Activated B cell treated with CpG ODN at 0.5 μM for 24 hours (primary cell): ENCODE measurements around the gene NUP43. TPM values are rescaled to one million over a fixed set of nuclear protein-coding genes. Genes with fewer than 3 reads are reported as not detected.
A peak's percentile ranks its signal among the peaks of the same experiment; 100 is the strongest.
"Not testable (repeated sequence)": the region's sequence is repeated elsewhere in the genome, so short reads cannot be mapped to it uniquely, and the experiment has no call there.

Experiments
- ATAC-seq: fragments of 200-7000 bp; cut with Tn5 transposase; one replicate; pipeline ENCODE4 v1.10.0; 2021; ENCODE audit warnings: low read depth, mild to moderate bottlenecking, moderate library complexity
- CTCF ChIA-PET: fragments of 350-600 bp; sonication (Branson Sonifier 250); formaldehyde crosslinking; loops from one replicate; lab custom pipeline; 2021; ENCODE audit warnings: antibody characterized with exemption; lab: Charles Lee
- POLR2A ChIA-PET: fragments of 350-600 bp; sonication (Branson Sonifier 250); formaldehyde crosslinking; loops from one replicate; lab custom pipeline; 2021; ENCODE audit warnings: antibody characterized with exemption; lab: Charles Lee
- DNase-seq: peaks from one replicate; pipeline ENCODE4 v3.0.0; 2022
- H3K27ac Mint-ChIP-seq: one replicate; pipeline ENCODE4 v1.8.0; 2020; ENCODE audit warnings: mixed read lengths
- H3K27me3 Mint-ChIP-seq: one replicate; pipeline ENCODE4 v1.8.0; 2021; ENCODE audit warnings: mixed read lengths
- H3K36me3 Mint-ChIP-seq: one replicate; pipeline ENCODE4 v1.8.0; 2021; ENCODE audit warnings: low read depth, mixed read lengths
- H3K4me1 Mint-ChIP-seq: one replicate; pipeline ENCODE4 v1.8.0; 2021; ENCODE audit warnings: mixed read lengths
- H3K4me3 Mint-ChIP-seq: one replicate; pipeline ENCODE4 v1.8.0; 2020; ENCODE audit warnings: mild to moderate bottlenecking, mixed read lengths
- H3K9me3 Mint-ChIP-seq: one replicate; pipeline ENCODE4 v1.8.0; 2020; ENCODE audit warnings: mixed read lengths
- intact Hi-C: fragments of 100-400 bp; cut with micrococcal nuclease; formaldehyde crosslinking; loops from one replicate; pipeline ENCODE4 v1.15.1; 2024
- total RNA-seq: library from RNA; stranded (reverse); gene quantifications from 2 replicates; pipeline ENCODE4 v1.2.3, GENCODE V29; 2022
- TF ChIP-seq, protein P1 (sequence below): fragments of 200-600 bp; IDR thresholded peaks from one replicate; pipeline ENCODE4 v1.8.0; 2022; ENCODE audit warnings: antibody characterized with exemption, mild to moderate bottlenecking

Gene NUP43
- total RNA-seq, 1 donor from 2014 or later, result 50.4 TPM

GRCh38 chr6:149752600-149753373 lies 6.5 kb upstream of the NUP43 start:
- TF ChIP-seq, protein P1, sequence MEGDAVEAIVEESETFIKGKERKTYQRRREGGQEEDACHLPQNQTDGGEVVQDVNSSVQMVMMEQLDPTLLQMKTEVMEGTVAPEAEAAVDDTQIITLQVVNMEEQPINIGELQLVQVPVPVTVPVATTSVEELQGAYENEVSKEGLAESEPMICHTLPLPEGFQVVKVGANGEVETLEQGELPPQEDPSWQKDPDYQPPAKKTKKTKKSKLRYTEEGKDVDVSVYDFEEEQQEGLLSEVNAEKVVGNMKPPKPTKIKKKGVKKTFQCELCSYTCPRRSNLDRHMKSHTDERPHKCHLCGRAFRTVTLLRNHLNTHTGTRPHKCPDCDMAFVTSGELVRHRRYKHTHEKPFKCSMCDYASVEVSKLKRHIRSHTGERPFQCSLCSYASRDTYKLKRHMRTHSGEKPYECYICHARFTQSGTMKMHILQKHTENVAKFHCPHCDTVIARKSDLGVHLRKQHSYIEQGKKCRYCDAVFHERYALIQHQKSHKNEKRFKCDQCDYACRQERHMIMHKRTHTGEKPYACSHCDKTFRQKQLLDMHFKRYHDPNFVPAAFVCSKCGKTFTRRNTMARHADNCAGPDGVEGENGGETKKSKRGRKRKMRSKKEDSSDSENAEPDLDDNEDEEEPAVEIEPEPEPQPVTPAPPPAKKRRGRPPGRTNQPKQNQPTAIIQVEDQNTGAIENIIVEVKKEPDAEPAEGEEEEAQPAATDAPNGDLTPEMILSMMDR, result no peak
- DNase-seq (no peak), ATAC-seq (no peak)
- Mint-ChIP-seq H3K4me3 (no peak overlapping the region), H3K4me1 (peaks cover 20% of the 10 kb centered on the region), H3K9me3 (no peaks in the 10 kb centered on the region), H3K27ac (no peak overlapping the region), H3K36me3 (peaks cover 3% of the 10 kb centered on the region), H3K27me3 (no peaks in the 10 kb centered on the region)
- CTCF ChIA-PET, result interaction anchor here (0.7 kb wide), 1 partner anchor 317 kb away, joined by 3 read pairs; no protein-coding TSS in a partner anchor
- POLR2A ChIA-PET, result interaction anchor here (0.7 to 2.6 kb wide), 2 partner anchors 35 to 316 kb away, joined by 10 to 12 read pairs; partner anchors contain the start of gene LATS1
- intact Hi-C loops, result no loop called here

DNA sequence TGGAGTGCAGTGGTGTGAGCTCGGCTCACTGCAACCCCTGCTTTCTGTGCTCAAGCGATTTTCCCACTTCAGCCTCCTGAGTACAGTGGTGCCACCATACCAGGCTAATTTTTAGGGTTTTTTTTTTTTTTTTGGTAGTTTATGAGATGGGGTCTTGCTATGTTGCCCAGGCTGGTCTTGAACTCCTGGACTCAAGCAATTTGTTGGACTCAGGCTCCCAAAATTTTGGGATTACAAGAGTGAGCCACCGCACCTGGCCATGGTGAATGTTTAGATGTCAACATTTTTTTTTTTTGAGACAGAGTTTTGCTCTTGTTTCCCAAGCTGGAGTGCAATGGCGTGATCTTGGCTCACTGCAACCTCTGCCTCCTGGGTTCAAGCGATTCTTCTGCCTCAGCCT lies 5.6 kb upstream of the NUP43 start:
- CTCF ChIA-PET, H3K4me3 Mint-ChIP-seq, H3K27ac Mint-ChIP-seq, intact Hi-C loops, H3K27me3 Mint-ChIP-seq, ATAC-seq, H3K9me3 Mint-ChIP-seq, H3K36me3 Mint-ChIP-seq, DNase-seq: not testable (repeated sequence)
- H3K4me1 Mint-ChIP-seq, result peaks cover 23% of the 10 kb centered on the region
- POLR2A ChIA-PET, result interaction anchor here (0.7 to 2.6 kb wide), 3 partner anchors 34 to 315 kb away, joined by 5 to 12 read pairs (median 10); partner anchors contain the start of gene LATS1

DNA sequence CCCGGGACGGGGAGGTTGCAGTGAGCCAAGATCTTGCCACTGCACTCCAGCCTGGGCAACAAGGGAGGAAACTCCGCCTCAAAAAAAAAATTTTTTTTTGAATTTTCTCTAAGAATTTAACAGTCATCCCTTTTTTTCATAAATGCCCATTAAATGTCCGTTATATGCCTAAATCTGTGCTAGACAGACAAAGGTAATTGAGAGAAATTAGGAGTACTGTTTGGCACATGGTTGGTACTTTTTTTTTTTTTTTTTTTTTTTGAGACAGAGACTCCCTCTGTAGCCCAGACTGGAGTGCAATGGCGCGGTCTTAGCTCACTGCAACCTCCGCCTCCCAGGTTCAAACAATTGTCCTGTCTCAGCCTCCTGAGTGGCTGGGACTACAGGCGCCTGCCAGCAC lies 4.9 kb upstream of the NUP43 start:
- POLR2A ChIA-PET, result interaction anchor here (0.7 kb wide), 1 partner anchor 255 kb away, joined by 5 read pairs; no protein-coding TSS in a partner anchor
- no peaks in the 10 kb centered on the region for H3K27me3 Mint-ChIP-seq
- ATAC-seq, result no peak
- peaks cover 1% of the 10 kb centered on the region for H3K36me3 Mint-ChIP-seq
- H3K27ac Mint-ChIP-seq, result no peak overlapping the region
- H3K4me1 Mint-ChIP-seq, result peaks cover 30% of the 10 kb centered on the region
- H3K9me3 Mint-ChIP-seq, result no peaks in the 10 kb centered on the region
- peak overlapping the region; percentile 88 for H3K4me3 Mint-ChIP-seq
- intact Hi-C loops, result no loop called here
- CTCF ChIA-PET, result no interaction called here
- TF ChIP-seq, protein P1, result no peak
- no peak for DNase-seq

GRCh38 chr6:149750136-149750609 lies 3.8 kb upstream of the NUP43 start:
- no peaks in the 10 kb centered on the region for H3K27me3 Mint-ChIP-seq
- peaks cover 10% of the 10 kb centered on the region for H3K36me3 Mint-ChIP-seq
- H3K4me3 Mint-ChIP-seq, result peak overlapping the region; percentile 88
- DNase-seq (no peak), ATAC-seq (peak; percentile 9)
- peaks cover 32% of the 10 kb centered on the region for H3K4me1 Mint-ChIP-seq
- POLR2A ChIA-PET, result interaction anchor here (0.6 to 5.5 kb wide), 7 partner anchors 13 to 1507 kb away, joined by 3 to 55 read pairs (median 3); partner anchors contain the start of genes LATS1 and PPIL4
- intact Hi-C loops, result no loop called here
- CTCF ChIA-PET, result no interaction called here
- H3K27ac Mint-ChIP-seq, result peak overlapping the region; percentile 88
- TF ChIP-seq, protein P1, result no peak
- no peaks in the 10 kb centered on the region for H3K9me3 Mint-ChIP-seq

DNA sequence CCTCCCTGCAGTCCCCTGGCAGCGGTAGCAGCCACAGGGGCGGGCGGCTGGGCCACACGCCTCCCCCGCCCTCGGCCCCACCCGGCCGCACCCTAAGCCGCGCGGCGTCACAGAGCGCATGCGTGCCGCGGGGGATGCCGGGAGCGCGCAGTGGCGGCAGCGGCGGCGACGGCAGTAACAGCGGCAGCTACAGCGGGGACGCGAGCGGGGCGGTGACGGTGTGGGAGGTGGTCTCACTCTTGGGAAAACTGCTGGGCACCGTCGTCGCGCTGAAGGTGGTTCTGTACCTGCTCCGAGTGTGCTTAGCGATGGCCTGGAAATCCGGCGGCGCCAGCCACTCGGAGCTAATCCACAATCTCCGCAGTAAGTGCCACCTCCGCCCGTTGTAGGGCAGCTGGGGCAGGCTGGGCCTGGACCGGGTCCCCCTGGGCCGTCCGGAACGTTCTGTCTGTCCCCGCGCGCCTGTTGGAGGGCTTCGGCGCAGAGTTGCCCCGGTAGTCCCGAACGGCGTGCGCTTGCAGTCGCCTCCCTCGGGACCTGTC lies 3.3 kb upstream of the NUP43 start, which contains the start of gene PCMT1:
TSS of gene PCMT1 (plus strand) at position 148 of the 542 bp plus-strand sequence. CDS start at position 309, 161 bp downstream.
- Mint-ChIP-seq H3K36me3 (peaks cover 10% of the 10 kb centered on the region), H3K4me1 (peaks cover 29% of the 10 kb centered on the region), H3K27ac (peak within 1 kb of the TSS; percentile 88), H3K27me3 (no peaks in the 10 kb centered on the region), H3K9me3 (no peaks in the 10 kb centered on the region), H3K4me3 (peak within 1 kb of the TSS; percentile 88)
- DNase-seq (peak; percentile 97), ATAC-seq (peak; percentile 87)
- intact Hi-C loops, result loop anchor here (1.0 to 5.0 kb wide), 3 partner anchors 12 to 432 kb away; partner anchors contain the start of genes GINM1 and TAB2
- TF ChIP-seq, protein P1, result no peak
- ChIA-PET CTCF (no interaction called here), POLR2A (interaction anchor here (0.6 to 5.5 kb wide), 7 partner anchors 14 to 1506 kb away, joined by 3 to 55 read pairs (median 3); partner anchors contain the start of genes LATS1 and PPIL4)

DNA sequence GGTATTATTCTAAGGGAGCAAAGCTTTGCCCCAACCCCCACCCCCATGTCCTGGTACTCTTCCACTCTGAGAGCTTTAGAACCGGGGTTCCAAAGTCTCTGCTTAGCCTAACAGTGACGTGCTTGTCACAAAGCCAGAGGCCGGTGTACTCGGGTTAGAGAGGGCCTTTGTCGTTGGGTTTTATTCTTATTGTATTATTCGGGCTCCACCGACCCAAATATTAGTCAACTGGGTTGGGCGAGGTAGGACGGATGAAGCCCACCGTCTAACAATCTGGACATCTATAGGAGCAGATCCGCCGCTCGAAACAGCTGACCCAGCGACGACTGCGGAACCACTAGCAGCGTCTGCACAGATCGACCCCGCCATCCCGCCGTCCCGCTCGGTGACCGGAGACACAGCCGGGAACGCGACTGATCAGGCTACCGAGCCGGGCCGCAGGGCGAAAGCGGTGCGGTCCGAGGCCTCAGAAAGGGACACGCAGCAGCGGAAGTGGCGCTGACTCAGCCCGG lies 2.8 kb upstream of the NUP43 start:
- DNase-seq, H3K27me3 Mint-ChIP-seq, H3K9me3 Mint-ChIP-seq, CTCF ChIA-PET: not testable (repeated sequence)
- peaks cover 29% of the 10 kb centered on the region for H3K4me1 Mint-ChIP-seq
- peak overlapping the region; percentile 88 for H3K4me3 Mint-ChIP-seq
- POLR2A ChIA-PET, result interaction anchor here (0.7 to 5.5 kb wide), 4 partner anchors 32 to 742 kb away, joined by 3 to 55 read pairs (median 6); partner anchors contain the start of genes LATS1 and PPIL4
- peak; percentile 1 for ATAC-seq
- intact Hi-C loops, result loop anchor here (1.0 to 5.0 kb wide), 3 partner anchors 12 to 432 kb away; partner anchors contain the start of genes GINM1 and TAB2
- peak overlapping the region; percentile 88 for H3K27ac Mint-ChIP-seq
- H3K36me3 Mint-ChIP-seq, result peaks cover 10% of the 10 kb centered on the region

- CTCF ChIA-PET, H3K27me3 Mint-ChIP-seq, ATAC-seq, H3K9me3 Mint-ChIP-seq, DNase-seq: not testable (repeated sequence)
- peak overlapping the region; percentile 89 for H3K27ac Mint-ChIP-seq
- peak overlapping the region; percentile 97 for H3K4me3 Mint-ChIP-seq
- POLR2A ChIA-PET, result interaction anchor here (0.5 to 5.5 kb wide), 4 partner anchors 27 to 1015 kb away, joined by 4 to 55 read pairs (median 7); partner anchors contain the start of gene LATS1
- intact Hi-C loops, result loop anchor here (5.0 kb wide), 1 partner anchor 428 kb away; the partner anchor contains the start of gene TAB2
- H3K36me3 Mint-ChIP-seq, result peaks cover 40% of the 10 kb centered on the region
- peaks cover 23% of the 10 kb centered on the region for H3K4me1 Mint-ChIP-seq
Measured at GRCh38 chr6:149745252-149745651, 1.1 kb downstream of the NUP43 start.
